Measurements from ENCODE around the gene TM9SF2. TPM values are rescaled to one million over a fixed set of nuclear protein-coding genes. Genes with fewer than 3 reads are reported as not detected.

Gene TM9SF2
- total and polyA plus RNA-seq, 9 of the 15 experiments (the other 6 are each of a cell fraction or from before 2014, with no cell fraction given), result 23.3 to 83.2 (median 55.1) TPM

DNA sequence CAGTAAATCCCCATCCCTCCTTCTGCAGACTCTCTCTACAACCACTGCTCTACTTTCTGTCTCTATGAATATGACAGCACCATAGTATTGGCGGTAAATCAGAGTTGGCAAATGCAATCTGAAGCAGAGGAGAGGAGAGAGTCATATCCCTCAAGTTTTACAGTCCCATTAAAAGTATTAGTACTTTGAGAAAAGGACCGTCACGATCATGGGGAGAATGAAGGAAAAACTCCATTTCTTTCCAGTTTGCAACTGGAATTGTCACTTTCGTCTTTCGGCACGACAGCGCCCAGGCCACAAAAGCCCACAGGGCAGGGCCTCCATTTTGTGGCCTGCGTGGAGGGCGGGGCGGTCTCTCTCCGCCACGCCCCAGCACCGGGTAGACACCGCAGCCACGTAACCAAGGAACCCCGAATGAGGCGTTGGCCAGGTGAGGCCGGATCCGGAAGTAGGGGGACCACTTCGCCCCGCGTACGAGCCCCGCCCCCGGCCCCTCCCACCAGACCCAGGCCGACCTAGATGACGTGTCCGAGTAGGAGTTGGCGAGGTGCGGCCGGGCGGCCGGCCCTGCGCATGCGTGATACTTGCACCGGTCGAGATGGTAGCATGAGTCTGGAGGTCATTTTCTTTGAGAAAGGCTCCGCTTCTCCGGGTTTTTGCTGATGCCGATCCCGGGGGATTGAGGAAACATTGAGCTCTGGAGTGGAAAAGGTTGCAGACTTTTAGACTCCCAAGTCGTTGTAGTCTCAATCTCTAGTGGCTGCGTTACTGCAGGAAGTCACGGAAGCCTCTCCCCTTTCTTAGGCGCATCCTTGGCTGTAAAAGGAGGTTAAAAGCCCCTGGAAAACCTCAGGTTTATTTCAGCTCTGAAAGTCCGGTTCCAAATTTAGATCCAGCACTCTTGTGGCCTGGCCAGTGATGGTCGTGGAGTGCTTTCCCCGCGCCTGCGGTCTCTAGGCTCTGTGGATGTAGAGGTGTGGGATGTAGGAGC, 2.8 kb upstream of the TM9SF2 start (continued):
- peak; percentile 42 for TF ChIP-seq CCNT2 (IDR thresholded peaks at IDR 0.05; ENCODE audit: borderline replicate concordance, extremely low read depth, insufficient read length, low read depth, low read length)
- TF ChIP-seq NFIC (IDR thresholded peaks at IDR 0.05), result no peak
- TF ChIP-seq E2F8 (IDR thresholded peaks at IDR 0.05; ENCODE audit: low read depth, partially characterized antibody), result peak; percentile 63
- TF ChIP-seq ZNF354B (CRISPR knock-in tag; IDR thresholded peaks at IDR 0.05), result no peak
- no peak for TF ChIP-seq CHCHD3 (CRISPR knock-in tag; IDR thresholded peaks at IDR 0.05)
- no peak for TF ChIP-seq ZNF3 (CRISPR knock-in tag; IDR thresholded peaks at IDR 0.05)
- TF ChIP-seq KDM1A (IDR thresholded peaks at IDR 0.05), result no peak
- TF ChIP-seq SUPT5H (IDR thresholded peaks at IDR 0.05), result peak; percentile 52; the same call in 1 of the 2 replicates
- TF ChIP-seq, protein P1, sequence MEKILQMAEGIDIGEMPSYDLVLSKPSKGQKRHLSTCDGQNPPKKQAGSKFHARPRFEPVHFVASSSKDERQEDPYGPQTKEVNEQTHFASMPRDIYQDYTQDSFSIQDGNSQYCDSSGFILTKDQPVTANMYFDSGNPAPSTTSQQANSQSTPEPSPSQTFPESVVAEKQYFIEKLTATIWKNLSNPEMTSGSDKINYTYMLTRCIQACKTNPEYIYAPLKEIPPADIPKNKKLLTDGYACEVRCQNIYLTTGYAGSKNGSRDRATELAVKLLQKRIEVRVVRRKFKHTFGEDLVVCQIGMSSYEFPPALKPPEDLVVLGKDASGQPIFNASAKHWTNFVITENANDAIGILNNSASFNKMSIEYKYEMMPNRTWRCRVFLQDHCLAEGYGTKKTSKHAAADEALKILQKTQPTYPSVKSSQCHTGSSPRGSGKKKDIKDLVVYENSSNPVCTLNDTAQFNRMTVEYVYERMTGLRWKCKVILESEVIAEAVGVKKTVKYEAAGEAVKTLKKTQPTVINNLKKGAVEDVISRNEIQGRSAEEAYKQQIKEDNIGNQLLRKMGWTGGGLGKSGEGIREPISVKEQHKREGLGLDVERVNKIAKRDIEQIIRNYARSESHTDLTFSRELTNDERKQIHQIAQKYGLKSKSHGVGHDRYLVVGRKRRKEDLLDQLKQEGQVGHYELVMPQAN (IDR thresholded peaks at IDR 0.05; ENCODE audit: borderline replicate concordance), result no peak
- peak; percentile 36; the same call in 1 of the 2 replicates for TF ChIP-seq ETV5 (CRISPR knock-in tag; IDR thresholded peaks at IDR 0.05; ENCODE audit: low read depth)
- peak; percentile 49; the same call in 1 of the 2 replicates for TF ChIP-seq POLR2H (tag; IDR thresholded peaks at IDR 0.05; ENCODE audit: low read depth)
- TF ChIP-seq TEAD4 (IDR thresholded peaks at IDR 0.05; ENCODE audit: low read length), result peak; percentile 9; the same call in 1 of the 2 replicates
- TF ChIP-seq TEAD4 (CRISPR knock-in tag; IDR thresholded peaks at IDR 0.05; ENCODE audit: borderline replicate concordance), result no peak
- no peak for TF ChIP-seq FOXP1 (CRISPR knock-in tag; IDR thresholded peaks at IDR 0.05)
- no peak for TF ChIP-seq PCBP1 (IDR thresholded peaks at IDR 0.05; ENCODE audit: low read depth, low read length, poor library complexity, severe bottlenecking)
- TF ChIP-seq, protein P2, sequence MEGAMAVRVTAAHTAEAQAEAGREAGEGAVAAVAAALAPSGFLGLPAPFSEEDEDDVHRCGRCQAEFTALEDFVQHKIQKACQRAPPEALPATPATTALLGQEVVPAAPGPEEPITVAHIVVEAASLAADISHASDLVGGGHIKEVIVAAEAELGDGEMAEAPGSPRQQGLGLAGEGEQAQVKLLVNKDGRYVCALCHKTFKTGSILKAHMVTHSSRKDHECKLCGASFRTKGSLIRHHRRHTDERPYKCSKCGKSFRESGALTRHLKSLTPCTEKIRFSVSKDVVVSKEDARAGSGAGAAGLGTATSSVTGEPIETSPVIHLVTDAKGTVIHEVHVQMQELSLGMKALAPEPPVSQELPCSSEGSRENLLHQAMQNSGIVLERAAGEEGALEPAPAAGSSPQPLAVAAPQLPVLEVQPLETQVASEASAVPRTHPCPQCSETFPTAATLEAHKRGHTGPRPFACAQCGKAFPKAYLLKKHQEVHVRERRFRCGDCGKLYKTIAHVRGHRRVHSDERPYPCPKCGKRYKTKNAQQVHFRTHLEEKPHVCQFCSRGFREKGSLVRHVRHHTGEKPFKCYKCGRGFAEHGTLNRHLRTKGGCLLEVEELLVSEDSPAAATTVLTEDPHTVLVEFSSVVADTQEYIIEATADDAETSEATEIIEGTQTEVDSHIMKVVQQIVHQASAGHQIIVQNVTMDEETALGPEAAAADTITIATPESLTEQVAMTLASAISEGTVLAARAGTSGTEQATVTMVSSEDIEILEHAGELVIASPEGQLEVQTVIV (CRISPR knock-in tag; IDR thresholded peaks at IDR 0.05; ENCODE audit: borderline replicate concordance), result no peak
- TF ChIP-seq PTBP1 (IDR thresholded peaks at IDR 0.05; ENCODE audit: low read depth, low read length), result no peak
- TF ChIP-seq, protein P3, sequence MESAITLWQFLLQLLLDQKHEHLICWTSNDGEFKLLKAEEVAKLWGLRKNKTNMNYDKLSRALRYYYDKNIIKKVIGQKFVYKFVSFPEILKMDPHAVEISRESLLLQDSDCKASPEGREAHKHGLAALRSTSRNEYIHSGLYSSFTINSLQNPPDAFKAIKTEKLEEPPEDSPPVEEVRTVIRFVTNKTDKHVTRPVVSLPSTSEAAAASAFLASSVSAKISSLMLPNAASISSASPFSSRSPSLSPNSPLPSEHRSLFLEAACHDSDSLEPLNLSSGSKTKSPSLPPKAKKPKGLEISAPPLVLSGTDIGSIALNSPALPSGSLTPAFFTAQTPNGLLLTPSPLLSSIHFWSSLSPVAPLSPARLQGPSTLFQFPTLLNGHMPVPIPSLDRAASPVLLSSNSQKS (CRISPR knock-in tag; IDR thresholded peaks at IDR 0.05), result no peak
- TF ChIP-seq ETS2 (tag; IDR thresholded peaks at IDR 0.05; ENCODE audit: borderline replicate concordance, poor library complexity, severe bottlenecking), result no peak
